ENCODE measurements around the gene LDB2.

DNA sequence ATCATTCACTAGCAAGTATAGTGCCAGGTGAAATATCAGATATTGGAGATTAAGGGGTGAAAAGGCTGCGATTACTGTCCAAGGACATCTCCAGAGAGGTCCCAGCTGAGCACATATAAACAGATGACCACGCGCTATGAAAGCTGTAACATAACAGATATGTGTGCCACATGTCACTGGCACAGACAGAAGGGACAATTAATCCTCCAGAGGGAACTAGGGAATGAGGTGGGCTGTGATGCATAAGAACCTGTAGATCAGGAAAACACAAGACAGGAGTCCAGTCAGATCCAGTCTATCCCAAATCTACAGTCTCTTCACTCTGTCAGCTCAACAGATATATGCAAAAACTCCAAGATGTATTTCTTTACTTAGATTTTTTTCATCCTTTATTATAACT lies 157.2 kb downstream of the LDB2 start:
- TF ChIP-seq POLR2AphosphoS5 (IDR thresholded peaks at IDR 0.05; ENCODE audit: low read depth, low read length) (no peak), POLR2A (IDR thresholded peaks at IDR 0.05; ENCODE audit: low read depth, low read length) (no peak)
